RWPE1 (cell line): ENCODE results near the gene TRMT44.

Experiments
- CTCF ChIA-PET: fragments of 350-600 bp; sonication (Branson Sonifier 250); formaldehyde crosslinking; extraction: SDS; loops from one replicate; lab custom pipeline; 2021; lab: Yijun Ruan, JAX
- POLR2A ChIA-PET: fragments of 400-600 bp; formaldehyde crosslinking; extraction: SDS; loops from one replicate; lab custom pipeline; 2020; ENCODE audit warnings: antibody characterized with exemption; ENCODE audit not compliant: low non-redundant PET; lab: Yijun Ruan, JAX
- DNase-seq: peaks from one replicate; pipeline ENCODE4 v3.0.0; 2012; ENCODE audit warnings: low spot score
- H3K27ac ChIP-seq: fragments of 450-650 bp; 2 replicates; pipeline ENCODE4 v1.5.1; 2017
- TF ChIP-seq, protein P1 (sequence below): fragments of 450-650 bp; conservative IDR thresholded peaks from 2 replicates; pipeline ENCODE4 v1.5.1; 2017; ENCODE audit warnings: low read depth, mild to moderate bottlenecking

Gene TRMT44

DNA sequence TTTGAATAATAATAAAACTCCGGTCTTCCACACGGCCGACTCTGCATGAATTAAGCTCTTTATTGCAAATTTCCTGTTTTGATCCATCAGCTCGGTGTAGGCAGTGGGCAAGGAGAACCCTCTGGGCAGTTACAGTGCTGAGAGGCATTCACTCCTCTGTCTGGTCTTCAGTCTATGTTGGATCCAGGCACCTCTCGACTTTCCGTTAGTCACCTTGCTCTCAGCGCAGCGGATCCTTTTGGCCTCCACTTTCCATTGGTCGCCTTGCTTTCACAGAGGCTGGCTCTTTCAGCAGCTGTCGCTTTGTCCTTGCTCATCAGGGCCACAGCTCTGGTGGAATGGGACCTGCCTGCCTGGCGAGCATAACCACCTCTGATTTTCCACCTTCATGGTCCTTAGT lies 52.9 kb downstream of the TRMT44 start:
- TF ChIP-seq, protein P1, sequence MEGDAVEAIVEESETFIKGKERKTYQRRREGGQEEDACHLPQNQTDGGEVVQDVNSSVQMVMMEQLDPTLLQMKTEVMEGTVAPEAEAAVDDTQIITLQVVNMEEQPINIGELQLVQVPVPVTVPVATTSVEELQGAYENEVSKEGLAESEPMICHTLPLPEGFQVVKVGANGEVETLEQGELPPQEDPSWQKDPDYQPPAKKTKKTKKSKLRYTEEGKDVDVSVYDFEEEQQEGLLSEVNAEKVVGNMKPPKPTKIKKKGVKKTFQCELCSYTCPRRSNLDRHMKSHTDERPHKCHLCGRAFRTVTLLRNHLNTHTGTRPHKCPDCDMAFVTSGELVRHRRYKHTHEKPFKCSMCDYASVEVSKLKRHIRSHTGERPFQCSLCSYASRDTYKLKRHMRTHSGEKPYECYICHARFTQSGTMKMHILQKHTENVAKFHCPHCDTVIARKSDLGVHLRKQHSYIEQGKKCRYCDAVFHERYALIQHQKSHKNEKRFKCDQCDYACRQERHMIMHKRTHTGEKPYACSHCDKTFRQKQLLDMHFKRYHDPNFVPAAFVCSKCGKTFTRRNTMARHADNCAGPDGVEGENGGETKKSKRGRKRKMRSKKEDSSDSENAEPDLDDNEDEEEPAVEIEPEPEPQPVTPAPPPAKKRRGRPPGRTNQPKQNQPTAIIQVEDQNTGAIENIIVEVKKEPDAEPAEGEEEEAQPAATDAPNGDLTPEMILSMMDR, result no peak
- H3K27ac ChIP-seq, result no peak overlapping the region
- CTCF ChIA-PET, result interaction anchor here (0.6 kb wide), 1 partner anchor 96 kb away, joined by 3 read pairs; no protein-coding TSS in a partner anchor

DNA sequence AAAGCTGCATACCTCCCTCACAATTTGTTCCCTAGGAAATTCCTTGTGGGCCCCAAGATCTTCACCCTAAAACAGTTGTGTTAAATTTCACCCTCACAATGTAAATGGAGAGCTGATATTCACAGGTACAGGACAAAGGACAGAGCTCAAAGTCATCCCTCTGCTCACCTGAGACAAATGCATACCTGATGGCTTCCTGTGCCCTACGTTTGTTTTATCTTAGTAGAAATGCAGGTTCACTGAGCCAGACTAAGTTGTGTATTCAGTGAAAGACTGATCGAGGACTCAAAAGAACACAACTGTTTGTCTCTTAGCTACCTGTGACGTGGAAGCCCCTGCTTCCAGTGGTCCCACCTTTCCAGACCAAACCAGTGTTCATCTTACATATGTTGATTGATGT lies 53.6 kb downstream of the TRMT44 start:
- TF ChIP-seq, protein P1, result no peak
- no peak for DNase-seq
- CTCF ChIA-PET, result interaction anchor here (0.6 to 1.3 kb wide), 2 partner anchors 95 to 98 kb away, joined by 3 read pairs; partner anchors contain the start of gene CPZ
- H3K27ac ChIP-seq, result no peak overlapping the region
- POLR2A ChIA-PET, result no interaction called here

More for the DNA sequence above, 52.9 kb downstream of the TRMT44 start:
- DNase-seq, result no peak
- POLR2A ChIA-PET, result no interaction called here

DNA sequence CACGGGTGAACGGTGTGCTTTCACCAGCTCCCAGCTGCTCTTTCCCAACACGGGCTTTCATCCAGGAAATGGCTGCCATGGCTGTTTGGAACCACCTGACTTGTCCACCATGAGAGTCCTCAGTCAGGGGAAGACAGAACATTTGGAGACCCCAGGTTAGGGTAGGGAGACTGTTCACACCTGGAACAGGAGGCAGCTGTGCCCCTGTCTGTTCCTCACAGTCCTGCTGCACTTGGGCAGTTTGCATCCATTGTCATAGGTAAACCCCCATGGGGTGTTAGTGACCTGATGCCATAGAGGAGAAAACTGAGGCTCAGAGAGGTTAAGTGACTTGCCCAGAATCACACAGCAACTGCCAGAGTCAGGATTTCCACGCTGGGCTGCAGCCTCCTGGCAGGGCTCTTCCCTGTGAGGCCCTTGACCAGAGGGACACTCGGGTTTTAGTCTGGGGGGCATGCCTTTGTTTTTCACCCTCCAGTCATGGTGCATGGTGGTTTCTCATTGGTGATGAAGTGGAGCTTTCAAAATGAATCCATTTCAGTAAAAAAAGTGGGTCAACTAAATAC lies 54.5 kb downstream of the TRMT44 start:
- no peak overlapping the region for H3K27ac ChIP-seq
- CTCF ChIA-PET, result interaction anchor here (1.3 kb wide), 1 partner anchor 97 kb away, joined by 3 read pairs; the partner anchor contains the start of gene CPZ
- POLR2A ChIA-PET, result no interaction called here
- TF ChIP-seq, protein P1, result no peak
- DNase-seq, result no peak

DNA sequence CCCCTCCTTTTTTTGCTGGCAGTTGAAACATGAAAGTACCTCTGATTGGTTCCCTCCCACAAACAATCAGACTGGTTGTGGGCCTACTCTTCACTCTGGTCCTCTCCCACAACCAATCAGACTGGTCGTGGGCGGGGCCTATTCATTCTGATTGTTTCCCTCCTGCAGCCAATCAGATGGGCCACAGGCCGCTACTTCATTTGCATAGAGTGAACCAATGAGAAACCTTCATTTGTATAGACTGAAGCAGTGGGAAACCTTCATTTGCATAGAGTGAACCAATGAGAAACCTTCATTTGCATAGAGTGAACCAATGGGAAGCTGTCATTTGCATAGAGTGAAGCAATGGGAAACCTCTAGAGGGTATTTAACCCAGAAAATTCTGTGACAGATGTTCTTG lies 55.2 kb downstream of the TRMT44 start:
- CTCF ChIA-PET, result no interaction called here
- POLR2A ChIA-PET, result no interaction called here
- no peak overlapping the region for H3K27ac ChIP-seq
- DNase-seq, result no peak
- TF ChIP-seq, protein P1, result no peak

DNA sequence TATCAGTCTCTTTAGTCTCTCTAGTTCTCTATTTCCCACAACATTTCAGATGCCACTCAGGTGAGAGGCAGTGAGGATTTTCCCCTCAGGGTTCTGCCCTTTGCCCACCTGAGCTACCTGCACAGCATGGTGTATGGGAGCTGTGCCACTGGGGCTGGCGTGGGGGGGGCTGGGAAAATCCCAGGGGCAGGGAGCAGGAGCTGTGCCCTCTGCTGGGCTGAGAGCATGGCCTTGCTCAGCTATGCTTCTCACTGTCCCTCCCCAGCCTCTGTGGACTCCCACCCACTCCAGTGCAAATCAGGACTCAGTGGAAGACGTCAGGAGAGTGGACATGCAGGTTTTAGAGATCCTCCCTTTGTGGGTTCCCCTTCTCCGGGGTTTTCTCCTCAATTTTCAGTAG lies 57.2 kb downstream of the TRMT44 start:
- no peak for DNase-seq
- ChIA-PET POLR2A (no interaction called here), CTCF (no interaction called here)
- TF ChIP-seq, protein P1, result no peak
- no peak overlapping the region for H3K27ac ChIP-seq

DNA sequence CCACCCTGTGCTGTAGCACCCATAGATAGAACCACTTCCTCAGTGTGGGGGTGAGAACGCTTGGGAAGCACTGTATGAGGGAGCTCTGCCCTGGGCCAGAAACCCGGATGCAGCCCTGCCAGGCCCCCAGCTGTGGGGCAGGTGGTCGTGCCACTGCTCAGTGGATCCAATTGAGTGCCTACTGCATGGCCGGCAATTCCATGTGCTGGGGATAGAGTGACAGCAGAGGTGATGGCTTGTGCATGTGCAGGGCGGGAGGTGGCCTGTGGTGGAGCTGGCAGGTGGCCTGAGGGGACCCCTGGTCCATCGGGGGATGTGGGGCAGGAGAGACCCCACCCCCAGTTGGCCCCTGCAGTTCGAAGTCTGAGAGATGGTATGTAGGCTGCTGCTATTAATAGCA lies 60.4 kb downstream of the TRMT44 start:
- no peak for DNase-seq
- POLR2A ChIA-PET, result no interaction called here
- TF ChIP-seq, protein P1, result no peak
- no peak overlapping the region for H3K27ac ChIP-seq
- CTCF ChIA-PET, result no interaction called here
